DMS114 treated with DMSO at 0.1 percent for 48 hours (cell line): ENCODE results near the gene NFATC2IP.
"Not testable (repeated sequence)": the region's sequence is repeated elsewhere in the genome, so short reads cannot be mapped to it uniquely, and the experiment has no call there.

Experiments used
- DNase-seq: peaks from one replicate; lab custom pipeline; 2025; ENCODE audit not compliant: unreplicated experiment; lab: John Stamatoyannopoulos, UW

Gene NFATC2IP

GRCh38 chr16:28925386-28926228 is 25.1 kb upstream of the NFATC2IP start:
- DNase-seq: peak; percentile 49

- DNase-seq: not testable (repeated sequence)
Measured at GRCh38 chr16:28926284-28926683, 24.5 kb upstream of the NFATC2IP start.

- no peak for DNase-seq
Measured at GRCh38 chr16:28927815-28928214, 22.9 kb upstream of the NFATC2IP start.

- no peak for DNase-seq
Measured at GRCh38 chr16:28930203-28930602, 20.5 kb upstream of the NFATC2IP start.

- no peak for DNase-seq
Measured at GRCh38 chr16:28930652-28931051, 20.1 kb upstream of the NFATC2IP start.

GRCh38 chr16:28931801-28932225 is 18.9 kb upstream of the NFATC2IP start, which contains the start of gene CD19:
TSS of gene CD19 (plus strand) at chr16:28931971. CDS start at chr16:28932001, 30 bp downstream.
- DNase-seq: no peak

- no peak for DNase-seq
Measured at GRCh38 chr16:28932339-28933141, 18.2 kb upstream of the NFATC2IP start.

- DNase-seq: no peak
Measured at GRCh38 chr16:28933171-28933570, 17.6 kb upstream of the NFATC2IP start.

GRCh38 chr16:28935346-28935745 is 15.4 kb upstream of the NFATC2IP start:
- DNase-seq: no peak

- no peak for DNase-seq
Measured at GRCh38 chr16:28935924-28936783, 14.6 kb upstream of the NFATC2IP start.

GRCh38 chr16:28936784-28937155 is 14.0 kb upstream of the NFATC2IP start:
- no peak for DNase-seq

- no peak for DNase-seq
Measured at GRCh38 chr16:28937222-28937876, 13.4 kb upstream of the NFATC2IP start.

GRCh38 chr16:28938721-28939120 is 12.0 kb upstream of the NFATC2IP start:
- DNase-seq: no peak

GRCh38 chr16:28939825-28940224 is 10.9 kb upstream of the NFATC2IP start:
- not testable (repeated sequence) for DNase-seq

- DNase-seq: no peak
Measured at GRCh38 chr16:28943281-28943680, 7.5 kb upstream of the NFATC2IP start.

GRCh38 chr16:28946681-28947080 is 4.1 kb upstream of the NFATC2IP start:
- no peak for DNase-seq

GRCh38 chr16:28951410-28951943 is 740 bp downstream of the NFATC2IP start:
- DNase-seq: no peak

- no peak for DNase-seq
Measured at GRCh38 chr16:28958216-28958615, 7.5 kb downstream of the NFATC2IP start.

- no peak for DNase-seq
Measured at GRCh38 chr16:28958836-28959235, 8.1 kb downstream of the NFATC2IP start.

- DNase-seq: no peak
Measured at GRCh38 chr16:28964072-28964471, 13.3 kb downstream of the NFATC2IP start.
